Kidney (tissue), 14 donors: ENCODE data around the gene JPT1. TPM values are rescaled to one million over a fixed set of nuclear protein-coding genes. Genes with fewer than 3 reads are reported as not detected.
A peak's percentile ranks its signal among the peaks of the same experiment; 100 is the strongest.

Source experiments
- DNase-seq, 5 donors: peaks; one replicate each; pipeline ENCODE4 v3.0.0-alpha.2; 2013 to 2020
- FAIRE-seq: peaks from 2 replicates; lab custom pipeline; 2012; peaks lifted over from hg19 to GRCh38; lab: Jason Lieb, UNC
- H3K27ac ChIP-seq, 2 donors: one replicate each; pipeline ENCODE4 v1.7.0; 2013; ENCODE audit warnings: low read depth in 2 of 2, low read length in 2 of 2, inconsistent platforms in 1 of 2
- H3K27me3 ChIP-seq: one replicate; pipeline ENCODE4 v1.7.1; 2013; ENCODE audit warnings: low read length, inconsistent platforms; ENCODE audit not compliant: control insufficient read depth, insufficient read depth
- H3K36me3 ChIP-seq, 3 donors: one replicate each; pipeline versions ENCODE4 v1.7.0 to v1.7.1; 2013; ENCODE audit warnings: low read length in 3 of 3, control low read depth in 1 of 3, inconsistent platforms in 1 of 3; ENCODE audit not compliant: insufficient read depth in 3 of 3, control insufficient read depth in 2 of 3
- H3K4me1 ChIP-seq, 3 donors: one replicate each; pipeline versions ENCODE4 v1.7.0 to v1.7.1; 2013; ENCODE audit warnings: low read length in 3 of 3, inconsistent platforms in 1 of 3, low read depth in 1 of 3; ENCODE audit not compliant: control insufficient read depth in 2 of 3, insufficient read depth in 2 of 3
- H3K4me3 ChIP-seq, 3 donors: one replicate each; pipeline versions ENCODE4 v1.7.0 to v1.8.1; 2013; ENCODE audit warnings: low read length in 3 of 3, control low read depth in 1 of 3, inconsistent platforms in 1 of 3
- H3K9ac ChIP-seq, 3 donors: one replicate each; pipeline versions ENCODE4 v1.7.0 to v1.7.1; 2013; ENCODE audit warnings: low read length in 3 of 3, control low read depth in 1 of 3, inconsistent platforms in 1 of 3
- H3K9me3 ChIP-seq, 3 donors: one replicate each; pipeline versions ENCODE4 v1.7.0 to v1.7.1; 2013; ENCODE audit warnings: low read length in 3 of 3, control low read depth in 1 of 3, inconsistent platforms in 1 of 3; ENCODE audit not compliant: control insufficient read depth in 2 of 3, insufficient read depth in 1 of 3
- CTCF ChIP-seq: IDR thresholded peaks from 3 replicates; pipeline ENCODE4 v1.5.1; 2012; ENCODE audit warnings: mild to moderate bottlenecking, moderate library complexity, borderline replicate concordance; ENCODE audit not compliant: insufficient read depth; ENCODE audit errors: extremely low read depth
- intact Hi-C: fragments of 100-400 bp; cut with DNase I; formaldehyde crosslinking; loops from one replicate; pipeline ENCODE4 v1.11.1; 2022
- polyA plus RNA-seq: library from polyadenylated mRNA; stranded (reverse); fragments of 350-450 nt; fragmentation: Illumina TruSeq; extraction: RNeasy Lipid Tissue Mini Kit (QIAGEN cat#74804); gene quantifications from one replicate; pipeline ENCODE4 v1.2.3, GENCODE V29; 2014; ENCODE audit warnings: low read depth, low replicate concordance; ENCODE audit not compliant: insufficient read depth
- total RNA-seq: library from RNA; stranded (reverse); fragmentation: NEBNext Ultra II Directional; extraction: Animal tissue kit (Norgen Biotek cat#: 25700); gene quantifications from one replicate; pipeline ENCODE4 v1.2.1, GENCODE V29; 2021
- donor health status: control.
- donor health status: control.
- donor health status: control.
- donor health status: control.
- donor health status: control.
- donor health status: DM: yes; HTN: yes; CAD: no.
- donor health status: Normal renal cell carcinoma (clear cell type).

JPT1 gene
- total and polyA plus RNA-seq, 2 donors from 2014 or later, result 76.4 to 122 TPM

- no peak for FAIRE-seq
- Histone ChIP-seq H3K9ac (peak overlapping the region; percentile 32 to 61 (median 49)), H3K36me3 (no peaks in the 10 kb centered on the region), H3K27ac (no peak overlapping the region), H3K4me1 (peaks cover 0 to 21% (median 0%) of the 10 kb centered on the region in 3 donors), H3K9me3 (no peaks in the 10 kb centered on the region), H3K4me3 (peak overlapping the region; percentile 62 to 87 (median 78)), H3K27me3 (no peaks in the 10 kb centered on the region)
- intact Hi-C loops, result no loop called here
- DNase-seq, result peak in 2 of 5 donors; percentile 18 to 82
- no peak for TF ChIP-seq CTCF
Observed at GRCh38 chr17:75110234-75110937, 43.9 kb downstream of the JPT1 start.

- peaks cover 0 to 23% (median 0%) of the 10 kb centered on the region in 3 donors for H3K4me1 ChIP-seq
- intact Hi-C loops, result no loop called here
- peak within 1 kb of the TSS; percentile 32 to 67 (median 61) for H3K9ac ChIP-seq
- no peaks in the 10 kb centered on the region for H3K27me3 ChIP-seq
- H3K9me3 ChIP-seq, result no peaks in the 10 kb centered on the region
- H3K4me3 ChIP-seq, result peak within 1 kb of the TSS; percentile 62 to 87 (median 78)
- FAIRE-seq, result no peak
- peak; percentile 90 to 98 (median 93) for DNase-seq
- peak; percentile 3 for TF ChIP-seq CTCF
- H3K27ac ChIP-seq, result peak within 1 kb of the TSS in 1 of 2 donors; percentile 71
- H3K36me3 ChIP-seq, result no peaks in the 10 kb centered on the region
Observed at GRCh38 chr17:75109407-75110233, 44.7 kb downstream of the JPT1 start, which contains the start of gene ARMC7. Gene ARMC7 (plus strand): TSS chr17:75109969. CDS start chr17:75110289, 320 bp downstream.

GRCh38 chr17:75109046-75109406, 45.3 kb downstream of the JPT1 start:
- DNase-seq, result no peak
- FAIRE-seq, result no peak
- Histone ChIP-seq H3K9ac (peak overlapping the region in 1 of 3 donors; percentile 40), H3K36me3 (no peaks in the 10 kb centered on the region), H3K27ac (peak overlapping the region in 1 of 2 donors; percentile 71), H3K27me3 (no peaks in the 10 kb centered on the region), H3K4me1 (peaks cover 0 to 21% (median 0%) of the 10 kb centered on the region in 3 donors), H3K9me3 (no peaks in the 10 kb centered on the region), H3K4me3 (peak overlapping the region in 1 of 3 donors; percentile 78)
- no peak for TF ChIP-seq CTCF
- intact Hi-C loops, result no loop called here
